ENCODE data around the gene IQUB.
A peak's percentile ranks its signal among the peaks of the same experiment; 100 is the strongest.
"Not testable (repeated sequence)": the region's sequence is repeated elsewhere in the genome, so short reads cannot be mapped to it uniquely, and the experiment has no call there.

Gene IQUB

GRCh38 chr7:123534383-123535260 is at the start of gene IQUB:
TSS of gene IQUB (minus strand) at chr7:123534595. CDS start at chr7:123512340, 22,255 bp downstream.
- peak; percentile 98 for DNase-seq (ENCODE audit: low spot score)

GRCh38 chr7:123583821-123584220 is 49.4 kb upstream of the IQUB start:
- DNase-seq (ENCODE audit: low spot score) = no peak

DNA sequence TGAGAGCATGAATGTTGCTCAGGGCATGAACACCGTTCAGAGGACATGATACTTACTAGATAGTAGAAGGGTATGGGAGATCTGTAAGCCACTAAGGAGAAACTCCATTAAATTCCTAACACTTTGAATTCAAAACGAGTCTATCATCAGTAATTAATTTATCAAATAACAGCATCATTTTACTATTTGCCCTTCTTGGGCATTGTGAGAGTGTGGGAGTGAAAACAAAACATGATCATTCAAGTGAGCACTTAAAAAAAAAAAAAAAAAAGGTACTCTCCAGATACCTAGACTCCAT is 46.7 kb upstream of the IQUB start:
- DNase-seq (ENCODE audit: low spot score) = no peak

DNA sequence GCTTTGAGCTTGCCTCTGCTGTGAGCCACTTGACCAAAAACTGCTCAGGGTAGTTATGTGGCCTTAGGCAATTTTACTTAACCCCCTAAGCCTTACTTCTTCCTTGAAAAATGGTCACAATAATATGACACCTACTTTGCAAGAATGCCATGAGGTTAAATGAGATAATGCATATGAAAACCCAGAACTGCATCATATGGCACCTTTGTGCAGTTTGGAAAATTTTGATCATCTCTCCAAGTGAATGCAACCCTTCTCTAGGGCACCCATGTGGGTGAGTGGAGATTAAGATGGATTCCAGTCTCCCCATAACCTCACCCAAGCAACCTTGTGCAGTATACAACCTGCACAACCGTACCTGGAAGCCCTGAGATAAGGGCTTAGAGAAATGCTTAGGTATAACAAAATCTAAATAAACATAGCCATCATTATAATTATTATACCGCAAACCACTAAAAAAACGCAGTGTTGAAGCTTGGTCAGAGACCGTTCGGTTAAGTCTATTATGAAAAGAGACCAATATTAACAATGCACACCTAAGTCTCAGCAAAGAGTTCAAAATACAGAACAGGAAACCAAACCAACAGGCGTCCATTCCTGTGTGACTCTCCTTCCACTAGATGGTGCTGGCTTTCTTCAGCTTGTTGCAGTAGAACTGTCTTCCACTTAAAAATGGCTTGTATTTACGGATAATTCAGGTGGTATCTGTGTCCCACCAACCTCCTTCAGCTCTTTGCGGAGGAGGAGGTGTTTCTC is 46.2 kb upstream of the IQUB start:
- no peak for DNase-seq (ENCODE audit: low spot score)

DNA sequence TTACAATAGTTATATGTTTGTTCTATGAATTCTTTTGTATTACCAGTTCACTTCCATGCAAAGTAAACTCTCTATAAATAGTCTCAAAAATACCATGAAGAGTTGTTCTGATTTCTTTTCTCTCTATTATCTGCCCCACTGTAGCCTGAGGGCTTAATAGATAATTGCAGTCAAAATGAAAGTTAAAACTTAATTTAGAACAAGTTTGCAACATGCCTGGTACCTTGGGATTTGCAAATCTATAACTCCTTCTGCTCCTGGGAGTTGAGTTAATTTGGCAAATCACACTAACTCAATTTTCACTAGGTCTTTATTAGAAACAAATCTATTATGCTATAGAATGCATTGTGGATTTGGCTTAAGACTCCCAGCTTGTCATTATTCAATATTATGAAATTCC is 45.0 kb upstream of the IQUB start:
- no peak for DNase-seq (ENCODE audit: low spot score)

DNA sequence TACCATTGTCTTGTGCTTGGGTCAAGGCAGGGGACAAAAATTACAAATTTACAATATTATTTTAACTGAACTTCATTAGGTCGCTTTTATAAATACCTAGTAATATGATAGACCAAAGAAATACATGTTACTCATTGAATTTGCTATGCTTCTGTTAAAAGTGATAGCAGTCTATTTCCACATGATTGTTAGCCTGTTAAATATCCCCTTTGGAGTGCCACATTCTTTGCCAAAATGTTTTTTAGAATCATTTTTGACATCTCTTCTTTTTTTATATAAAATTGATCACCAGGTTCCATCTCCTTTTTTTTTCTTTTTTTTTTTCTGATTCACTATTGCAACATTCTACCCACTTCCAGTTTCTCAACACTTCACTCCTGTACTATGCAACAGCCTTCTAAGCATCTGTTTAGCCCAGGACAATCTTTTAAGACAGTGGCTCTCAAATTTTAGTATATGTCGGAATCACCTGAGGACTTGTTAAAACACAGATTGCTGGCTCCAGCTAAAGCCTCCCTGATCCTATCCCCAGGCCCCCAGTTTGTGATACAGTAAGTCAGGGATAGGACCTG is 39.6 kb upstream of the IQUB start:
- no peak for DNase-seq (ENCODE audit: low spot score)

GRCh38 chr7:123573341-123573740 is 38.9 kb upstream of the IQUB start:
- no peak for DNase-seq (ENCODE audit: low spot score)

DNA sequence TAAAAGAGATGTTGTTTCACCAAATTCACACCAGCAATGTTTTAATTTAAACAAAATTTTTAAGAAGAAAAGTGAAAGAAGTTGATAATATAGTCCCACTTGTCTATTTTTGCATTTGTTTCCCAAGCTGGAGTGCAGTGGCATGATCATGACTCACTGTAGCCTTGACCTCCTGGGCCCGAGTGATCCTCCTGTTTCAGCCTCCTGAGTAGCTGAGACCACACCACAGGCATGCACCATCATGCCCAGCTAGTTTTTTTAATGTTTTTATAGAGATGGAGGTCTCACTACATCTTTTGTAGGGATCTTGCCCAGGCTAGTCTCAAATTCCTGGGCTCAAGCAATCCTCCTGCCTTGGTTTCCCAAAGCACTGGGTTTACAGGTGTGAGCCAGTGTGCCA is 37.3 kb upstream of the IQUB start:
- DNase-seq (ENCODE audit: low spot score) = no peak

DNA sequence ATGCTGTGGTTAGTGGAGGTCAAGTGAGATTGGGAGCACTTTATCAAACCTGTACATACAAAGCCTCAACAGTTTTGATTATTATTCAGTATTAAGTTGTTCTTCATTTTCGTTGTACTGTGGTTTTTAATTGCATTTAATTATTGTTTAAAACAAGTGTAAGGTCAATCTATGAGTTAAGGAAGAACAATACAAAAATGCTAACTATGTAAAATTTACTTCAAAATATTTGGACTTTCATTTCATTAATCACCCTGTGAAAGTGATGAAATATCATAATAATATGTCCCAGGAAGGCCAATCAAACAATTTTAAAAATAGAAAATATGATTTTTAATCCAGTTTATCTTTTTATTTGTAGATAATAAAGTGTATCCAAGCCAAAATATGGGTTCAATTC is 36.8 kb upstream of the IQUB start:
- no peak for DNase-seq (ENCODE audit: low spot score)

- no peak for DNase-seq (ENCODE audit: low spot score)
Measured at GRCh38 chr7:123570390-123571182, 36.2 kb upstream of the IQUB start.

DNA sequence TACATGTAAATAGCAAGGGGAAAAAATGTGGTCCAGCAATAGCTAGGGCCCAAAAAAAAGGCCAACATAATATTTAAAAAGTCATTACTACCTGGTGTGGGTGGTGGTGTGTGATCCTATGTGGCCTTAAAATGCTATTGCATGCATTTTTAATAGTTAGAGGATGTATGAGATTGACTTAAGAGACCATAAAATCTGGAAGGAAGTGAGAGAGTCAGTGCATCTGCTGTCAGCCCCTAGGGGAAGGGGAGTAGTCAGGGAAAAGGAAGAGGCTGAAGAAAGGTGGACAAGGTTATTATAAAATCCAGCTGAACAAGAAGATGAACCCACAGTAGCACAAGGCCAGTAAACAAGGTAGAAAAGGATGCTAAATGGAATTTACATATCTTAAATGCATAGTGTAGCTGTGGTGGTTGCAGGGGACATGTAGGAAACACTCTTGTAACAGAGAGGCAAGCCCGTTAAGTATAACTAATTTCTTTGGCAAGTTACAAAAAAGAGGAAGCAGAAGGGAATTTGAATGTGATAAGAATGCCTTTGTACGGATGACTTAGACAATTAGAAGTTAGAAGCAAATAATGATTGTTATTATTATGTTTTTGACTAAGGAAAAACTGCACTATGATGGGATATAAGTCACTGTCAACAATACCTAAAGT is 35.1 kb upstream of the IQUB start:
- no peak for DNase-seq (ENCODE audit: low spot score)

- DNase-seq (ENCODE audit: low spot score) = no peak
Measured at GRCh38 chr7:123562121-123562520, 27.7 kb upstream of the IQUB start.

DNA sequence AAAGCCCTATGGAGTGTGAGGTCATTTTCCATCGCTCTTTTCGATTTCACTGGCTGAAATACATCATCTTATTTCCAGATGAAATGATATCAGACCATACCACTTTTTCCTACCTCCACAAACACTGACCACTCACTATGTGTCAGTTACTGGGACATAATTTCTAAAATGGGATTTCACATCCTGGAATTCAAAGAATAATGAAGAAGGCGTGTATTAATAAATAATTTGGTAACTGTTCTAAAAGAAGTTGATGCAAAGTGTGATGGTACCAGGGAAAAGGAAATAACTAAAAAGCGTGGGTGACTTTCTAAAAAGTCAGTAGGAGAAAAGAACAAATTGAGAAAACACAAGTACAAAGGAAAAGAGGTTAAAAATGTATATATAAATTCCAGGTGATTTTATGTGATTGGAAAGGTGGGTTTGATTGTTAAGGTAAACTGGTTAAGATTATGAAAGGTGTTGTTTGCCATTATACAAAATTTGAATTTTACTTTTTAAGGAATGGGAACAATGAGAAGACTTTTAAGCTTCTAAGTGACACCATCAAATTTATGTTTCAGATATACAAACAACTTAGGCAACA is 24.0 kb upstream of the IQUB start:
- DNase-seq (ENCODE audit: low spot score) = no peak

DNA sequence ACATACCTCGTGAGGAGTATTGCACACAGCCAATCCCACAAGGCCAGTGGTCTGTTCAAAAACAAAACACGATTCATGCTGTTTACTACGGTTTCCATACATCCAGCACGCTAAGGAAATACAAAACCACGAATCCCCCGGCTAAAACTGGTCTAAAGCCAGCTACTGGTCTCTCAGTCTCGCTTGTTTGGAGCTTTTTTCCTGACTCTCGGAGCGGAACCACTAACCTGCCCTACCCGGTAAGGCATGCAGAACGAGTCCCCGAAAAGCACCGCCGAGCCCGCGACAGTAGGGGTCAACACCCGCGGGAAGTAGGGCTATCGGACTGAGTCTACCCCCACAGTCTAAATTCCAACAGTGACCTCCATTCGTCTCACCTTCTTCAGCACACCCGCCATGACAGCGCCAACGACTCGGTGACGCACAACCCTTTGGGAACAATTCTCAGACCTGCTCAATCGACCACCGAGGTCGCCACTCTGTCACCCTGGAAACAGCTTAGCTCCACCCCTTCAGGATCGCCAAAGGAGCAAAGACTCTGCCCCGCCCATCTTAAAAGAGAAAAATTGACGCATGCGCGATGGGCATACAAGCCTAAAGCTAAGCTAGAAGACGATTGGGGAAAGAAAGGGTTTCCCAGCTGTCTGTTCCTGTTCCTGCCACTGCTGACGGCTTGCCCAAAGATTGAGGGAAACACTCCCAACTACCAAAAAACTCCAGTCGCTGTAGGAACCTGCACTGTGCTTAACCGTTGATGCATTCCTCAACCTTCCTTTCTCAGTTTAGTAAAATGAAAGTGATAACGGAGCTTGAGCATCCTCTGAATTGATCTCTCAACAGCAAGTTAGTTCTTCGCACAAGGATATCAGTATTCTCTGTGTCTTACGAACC is 23.2 kb upstream of the IQUB start, which contains the start of gene NDUFA5:
NDUFA5 (minus strand) TSS at position 421 of the 891 bp plus-strand sequence; CDS start at position 398, 23 bp downstream.
- DNase-seq (ENCODE audit: low spot score) = peak; percentile 99

GRCh38 chr7:123557016-123557397 is 22.6 kb upstream of the IQUB start:
- DNase-seq (ENCODE audit: low spot score) = no peak

- DNase-seq (ENCODE audit: low spot score) = no peak
Measured at GRCh38 chr7:123555484-123555883, 21.1 kb upstream of the IQUB start.

DNA sequence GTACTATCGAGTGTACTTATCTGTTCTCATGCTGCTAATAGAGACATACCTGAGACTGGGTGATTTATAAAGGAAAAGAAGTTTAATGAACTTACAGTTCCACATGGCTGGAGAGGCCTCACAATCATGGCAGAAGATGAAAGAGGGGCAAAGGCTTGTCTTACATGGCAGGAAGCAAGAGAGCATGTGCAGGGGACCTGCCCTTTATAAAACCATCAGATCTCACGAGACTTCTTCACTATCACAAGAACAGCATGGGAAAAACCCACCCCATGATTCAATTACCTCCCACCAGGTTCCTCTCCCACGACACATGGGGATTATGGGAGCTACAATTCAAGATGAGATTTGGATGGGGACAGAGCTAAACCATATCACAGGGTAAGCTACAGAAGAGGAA is 18.8 kb upstream of the IQUB start:
- no peak for DNase-seq (ENCODE audit: low spot score)

GRCh38 chr7:123552641-123553040 is 18.2 kb upstream of the IQUB start:
- no peak for DNase-seq (ENCODE audit: low spot score)

DNA sequence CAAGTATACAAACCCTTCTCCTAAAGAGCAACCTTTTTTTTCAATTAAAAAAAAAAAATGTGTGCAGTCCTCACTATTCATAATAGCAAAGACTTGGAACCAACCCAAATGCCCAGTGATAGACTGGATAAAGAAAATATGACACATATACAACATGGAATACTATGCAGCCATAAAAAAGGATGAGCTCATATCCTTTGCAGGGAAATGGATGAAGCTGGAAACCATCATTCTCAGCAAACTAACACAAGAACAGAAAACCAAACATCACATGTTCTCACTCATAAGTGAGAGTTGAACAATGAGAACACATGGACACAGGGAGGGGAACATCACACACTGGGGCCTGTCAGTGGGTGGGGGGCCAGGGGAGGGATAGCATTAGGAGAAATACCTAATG is 17.7 kb upstream of the IQUB start:
- not testable (repeated sequence) for DNase-seq (ENCODE audit: low spot score)

- no peak for DNase-seq (ENCODE audit: low spot score)
Measured at GRCh38 chr7:123548406-123548805, 14.0 kb upstream of the IQUB start.

Data from putamen (tissue), 1 donor.